HCT116 (cell line): ENCODE data around the gene RNF8. TPM values are rescaled to one million over a fixed set of nuclear protein-coding genes. Genes with fewer than 3 reads are reported as not detected.

Source experiments
- ATAC-seq: fragments of 200-7000 bp; cut with Tn5 transposase; 2 replicates; pipeline ENCODE4 v1.9.1; 2020; ENCODE audit warnings: mild to moderate bottlenecking, moderate library complexity
- BruUV-seq: library from RNA; stranded (reverse); fragments of 400-500 nt; replicated peaks from 2 replicates; lab custom pipeline; 2021; lab: Mats Ljungman, UMichigan
- CTCF ChIA-PET: fragments of 300-600 bp; sonication (Branson Sonifier 250); formaldehyde crosslinking; loops from one replicate; lab custom pipeline; 2021; ENCODE audit warnings: antibody characterized with exemption; lab: Charles Lee
- POLR2A ChIA-PET: fragments of 300-600, 350-600 bp; sonication (Branson Sonifier 250); formaldehyde crosslinking; loops from one replicate; lab custom pipeline; 2021; ENCODE audit warnings: antibody characterized with exemption; lab: Charles Lee
- RAD21 ChIA-PET, 2 experiments: fragments of 300-600 bp; sonication (Branson Sonifier 250); formaldehyde crosslinking; loops; one replicate each; lab custom pipeline; 2023; ENCODE audit warnings: low total read pairs in 2 of 2; ENCODE audit not compliant: uncharacterized antibody in 2 of 2, unreplicated experiment in 2 of 2, low non-redundant PET in 1 of 2; lab: Charles Lee
- DNase-seq: peaks from one replicate; pipeline ENCODE4 v3.0.0-alpha.2; 2010; ENCODE audit warnings: low read depth, low spot score
- H2AFZ ChIP-seq: fragments of 200-600 bp; shearing (Covaris generic), sonication (generic); 2 replicates; pipeline ENCODE4 v1.6.1; 2017; ENCODE audit warnings: low read depth, mixed run types, mixed read lengths, antibody characterized with exemption, low read length; ENCODE audit not compliant: poor library complexity, severe bottlenecking
- H3K27ac ChIP-seq: 2 replicates; pipeline ENCODE4 v1.5.1; 2012; ENCODE audit warnings: low read depth, low read length
- H3K27me3 ChIP-seq: fragments of 200-600 bp; sonication (generic); 2 replicates; pipeline ENCODE4 v1.6.1; 2016; ENCODE audit warnings: mixed run types, low read length, mixed read lengths; ENCODE audit not compliant: insufficient read depth
- H3K36me3 ChIP-seq, 2 experiments: fragments of 200-500 bp in 1 of 2; fragments of 200-600 bp in 1 of 2; sonication (Bioruptor generic) in 1 of 2; sonication (generic) in 1 of 2; 2 replicates each; pipeline versions ENCODE4 v1.5.1 to v1.6.1; 2014 to 2016; ENCODE audit warnings: low read length in 2 of 2, inconsistent platforms in 1 of 2, mixed read lengths in 1 of 2, mixed run types in 1 of 2; ENCODE audit not compliant: insufficient read depth in 2 of 2, control insufficient read depth in 1 of 2
- H3K4me1 ChIP-seq, 2 experiments: fragments of 200-600 bp in 1 of 2; sonication (generic) in 1 of 2; 2 replicates each; pipeline versions ENCODE4 v1.5.1 to v1.6.1; 2012 to 2017; ENCODE audit warnings: low read length in 2 of 2, inconsistent platforms in 1 of 2, mild to moderate bottlenecking in 1 of 2, mixed read lengths in 1 of 2, mixed run types in 1 of 2, moderate library complexity in 1 of 2; ENCODE audit not compliant: insufficient read depth in 2 of 2, control insufficient read depth in 1 of 2
- H3K4me2 ChIP-seq: fragments of 200-600 bp; sonication (generic); 2 replicates; pipeline ENCODE4 v1.6.1; 2017; ENCODE audit warnings: mixed run types, low read length, mixed read lengths
- H3K4me3 ChIP-seq, 2 experiments: fragments of 200-600 bp in 1 of 2; sonication (generic) in 1 of 2; replicated peaks in 1 of 2; 2 replicates each; pipeline ENCODE4 v1.5.1; 2011 to 2016; ENCODE audit warnings: low read length in 2 of 2, control low read depth in 1 of 2, low read depth in 1 of 2, mild to moderate bottlenecking in 1 of 2, mixed read lengths in 1 of 2, mixed run types in 1 of 2
- H3K79me2 ChIP-seq: fragments of 200-600 bp; sonication (generic); 2 replicates; pipeline ENCODE4 v1.6.1; 2017; ENCODE audit warnings: mild to moderate bottlenecking, mixed run types, low read length, moderate library complexity, mixed read lengths; ENCODE audit not compliant: insufficient read depth
- H3K9ac ChIP-seq: fragments of 200-600 bp; sonication (generic); 2 replicates; pipeline ENCODE4 v1.6.1; 2016; ENCODE audit warnings: low read length, mixed read lengths
- H3K9me2 ChIP-seq: fragments of 200-600 bp; sonication (generic), shearing (Covaris generic); 2 replicates; pipeline ENCODE4 v1.6.1; 2017; ENCODE audit warnings: mixed run types, mild to moderate bottlenecking, moderate library complexity; ENCODE audit not compliant: insufficient read depth
- H3K9me3 ChIP-seq, 2 experiments: fragments of 200-500 bp in 1 of 2; fragments of 200-600 bp in 1 of 2; sonication (Bioruptor generic) in 1 of 2; sonication (generic) in 1 of 2; 2 replicates each; pipeline ENCODE4 v1.6.1; 2014 to 2017; ENCODE audit warnings: low read length in 2 of 2, mixed read lengths in 2 of 2, inconsistent platforms in 1 of 2, low read depth in 1 of 2, mild to moderate bottlenecking in 1 of 2, mixed run types in 1 of 2, moderate library complexity in 1 of 2; ENCODE audit not compliant: control insufficient read depth in 1 of 2, insufficient read depth in 1 of 2
- H4K20me1 ChIP-seq: fragments of 200-600 bp; sonication (generic), shearing (Covaris generic); 2 replicates; pipeline ENCODE4 v1.6.1; 2017; ENCODE audit warnings: mixed run types, mild to moderate bottlenecking, moderate library complexity; ENCODE audit not compliant: insufficient read depth
- CBX3 ChIP-seq: IDR thresholded peaks from 2 replicates; pipeline ENCODE4 v1.6.1; 2012; ENCODE audit warnings: low read depth
- CEBPB ChIP-seq: IDR thresholded peaks from 2 replicates; pipeline ENCODE4 v1.6.1; 2012; ENCODE audit warnings: low read depth
- EGR1 ChIP-seq: IDR thresholded peaks from 2 replicates; pipeline ENCODE4 v1.6.1; 2012; ENCODE audit warnings: low read depth
- ELF1 ChIP-seq: IDR thresholded peaks from 2 replicates; pipeline ENCODE4 v1.6.1; 2012; ENCODE audit warnings: low read depth, borderline replicate concordance
- EZH2 ChIP-seq: fragments of 200-600 bp; sonication (generic); IDR thresholded peaks from 2 replicates; pipeline ENCODE4 v1.6.1; 2017; ENCODE audit warnings: antibody characterized with exemption, mixed run types
- FOSL1 ChIP-seq: IDR thresholded peaks from 2 replicates; pipeline ENCODE4 v1.6.1; 2012; ENCODE audit warnings: low read depth
- JUND ChIP-seq: IDR thresholded peaks from 2 replicates; pipeline ENCODE4 v1.6.1; 2012
- POLR2A ChIP-seq: IDR thresholded peaks from 2 replicates; pipeline ENCODE4 v1.7.0; 2011; ENCODE audit warnings: borderline replicate concordance; ENCODE audit not compliant: insufficient read depth, insufficient read length; ENCODE audit errors: extremely low read depth
- POLR2AphosphoS5 ChIP-seq: IDR thresholded peaks from 2 replicates; pipeline ENCODE4 v1.6.1; 2011; ENCODE audit warnings: mild to moderate bottlenecking, low read depth, low read length, moderate library complexity
- RAD21 ChIP-seq: IDR thresholded peaks from 2 replicates; pipeline ENCODE4 v1.6.1; 2012; ENCODE audit warnings: low read depth, mild to moderate bottlenecking
- SP1 ChIP-seq: IDR thresholded peaks from 2 replicates; pipeline ENCODE4 v1.6.1; 2012; ENCODE audit warnings: low read depth
- SRF ChIP-seq: IDR thresholded peaks from 2 replicates; pipeline ENCODE4 v1.6.1; 2012; ENCODE audit warnings: low read depth
- TCF7L2 ChIP-seq: IDR thresholded peaks from 2 replicates; pipeline ENCODE4 v1.7.0; 2011; ENCODE audit warnings: borderline replicate concordance, inconsistent platforms; ENCODE audit not compliant: insufficient read depth, insufficient read length; ENCODE audit errors: extremely low read depth
- ZFX ChIP-seq: fragments of 450-650 bp; IDR thresholded peaks from 2 replicates; pipeline ENCODE4 v1.6.1; 2017
- ZNF274 ChIP-seq: fragments of 200-500 bp; sonication (Bioruptor generic); IDR thresholded peaks from 2 replicates; pipeline ENCODE4 v1.6.1; 2014; ENCODE audit warnings: mild to moderate bottlenecking, low read depth, low read length, inconsistent platforms
- intact Hi-C: fragments of 100-400 bp; cut with micrococcal nuclease; formaldehyde crosslinking; loops from 2 replicates; pipeline ENCODE4 v1.10.0; 2022
- total RNA-seq: library from RNA; stranded (reverse); gene quantifications from one replicate; pipeline ENCODE4 v1.2.1, GENCODE V29; 2021; ENCODE audit not compliant: unreplicated experiment
- TF ChIP-seq, protein P1 (sequence below): IDR thresholded peaks from 2 replicates; pipeline ENCODE4 v1.6.1; 2012
- TF ChIP-seq, protein P2 (sequence below), 3 experiments: fragments of 200-600 bp in 1 of 3; sonication (generic) in 1 of 3; IDR thresholded peaks in 2 of 3; conservative IDR thresholded peaks in 1 of 3; 2 replicates each; pipeline ENCODE4 v1.5.1; 2012 to 2017; ENCODE audit warnings: low read depth in 2 of 3, low read length in 2 of 3, antibody characterized with exemption in 1 of 3, borderline replicate concordance in 1 of 3, control low read depth in 1 of 3, mild to moderate bottlenecking in 1 of 3, mixed read lengths in 1 of 3, mixed run types in 1 of 3, moderate library complexity in 1 of 3; ENCODE audit not compliant: insufficient read depth in 1 of 3
- TF ChIP-seq, protein P3 (sequence below): IDR thresholded peaks from 2 replicates; pipeline ENCODE4 v1.6.1; 2012; ENCODE audit warnings: low read depth
- TF ChIP-seq, protein P4 (sequence below): IDR thresholded peaks from 2 replicates; pipeline ENCODE4 v1.6.1; 2012

RNF8 gene
- total RNA-seq, 1 experiment from 2014 or later: 28.0 TPM

DNA sequence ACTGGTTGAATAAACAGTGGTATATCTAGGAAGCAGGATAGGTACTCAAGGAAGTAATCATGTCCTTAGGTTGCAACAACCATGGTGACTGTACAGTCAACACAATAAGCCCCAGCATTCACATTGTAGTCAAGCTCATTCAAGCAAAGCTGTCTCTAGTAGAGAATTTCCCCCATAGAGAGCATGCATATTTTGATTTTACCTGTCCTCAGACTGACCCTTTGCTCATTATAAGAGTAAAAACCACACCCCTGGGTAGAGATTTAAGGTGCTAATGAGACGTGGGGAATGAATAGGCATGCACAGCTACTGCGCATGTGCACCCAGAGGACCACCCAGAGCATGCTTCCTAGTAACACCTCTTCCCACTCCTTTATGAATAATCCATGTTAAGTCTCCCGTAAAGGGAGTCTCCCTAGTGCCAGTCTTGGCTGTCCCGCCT lies 6.1 kb upstream of the RNF8 start:
- ATAC-seq: no peak
- CTCF ChIA-PET: interaction anchor here (1.6 kb wide), 1 partner anchor 22 kb away, joined by 3 read pairs; no protein-coding TSS in a partner anchor
- H3K27ac ChIP-seq: no peak overlapping the region
- BruUV-seq: no TSS peak
- no peaks in the 10 kb centered on the region for H3K36me3 ChIP-seq
- no peak overlapping the region for H3K4me3 ChIP-seq
- no peaks in the 10 kb centered on the region for H3K9me2 ChIP-seq
- intact Hi-C loops: no loop called here
- H3K9ac ChIP-seq: no peak overlapping the region
- no peak overlapping the region for H3K4me2 ChIP-seq
- no peaks in the 10 kb centered on the region for H3K79me2 ChIP-seq
- RAD21 ChIA-PET: no interaction called here
- TF ChIP-seq, protein P1, sequence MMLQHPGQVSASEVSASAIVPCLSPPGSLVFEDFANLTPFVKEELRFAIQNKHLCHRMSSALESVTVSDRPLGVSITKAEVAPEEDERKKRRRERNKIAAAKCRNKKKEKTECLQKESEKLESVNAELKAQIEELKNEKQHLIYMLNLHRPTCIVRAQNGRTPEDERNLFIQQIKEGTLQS: no peak
- TF ChIP-seq POLR2AphosphoS5 (no peak), JUND (no peak), RAD21 (no peak), ELF1 (no peak), CBX3 (no peak), ZNF274 (no peak), SP1 (no peak), ZFX (no peak), CEBPB (no peak), TCF7L2 (no peak), FOSL1 (no peak), EGR1 (no peak), POLR2A (no peak), SRF (no peak), EZH2 (no peak)
- TF ChIP-seq, protein P2, sequence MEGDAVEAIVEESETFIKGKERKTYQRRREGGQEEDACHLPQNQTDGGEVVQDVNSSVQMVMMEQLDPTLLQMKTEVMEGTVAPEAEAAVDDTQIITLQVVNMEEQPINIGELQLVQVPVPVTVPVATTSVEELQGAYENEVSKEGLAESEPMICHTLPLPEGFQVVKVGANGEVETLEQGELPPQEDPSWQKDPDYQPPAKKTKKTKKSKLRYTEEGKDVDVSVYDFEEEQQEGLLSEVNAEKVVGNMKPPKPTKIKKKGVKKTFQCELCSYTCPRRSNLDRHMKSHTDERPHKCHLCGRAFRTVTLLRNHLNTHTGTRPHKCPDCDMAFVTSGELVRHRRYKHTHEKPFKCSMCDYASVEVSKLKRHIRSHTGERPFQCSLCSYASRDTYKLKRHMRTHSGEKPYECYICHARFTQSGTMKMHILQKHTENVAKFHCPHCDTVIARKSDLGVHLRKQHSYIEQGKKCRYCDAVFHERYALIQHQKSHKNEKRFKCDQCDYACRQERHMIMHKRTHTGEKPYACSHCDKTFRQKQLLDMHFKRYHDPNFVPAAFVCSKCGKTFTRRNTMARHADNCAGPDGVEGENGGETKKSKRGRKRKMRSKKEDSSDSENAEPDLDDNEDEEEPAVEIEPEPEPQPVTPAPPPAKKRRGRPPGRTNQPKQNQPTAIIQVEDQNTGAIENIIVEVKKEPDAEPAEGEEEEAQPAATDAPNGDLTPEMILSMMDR (IDR thresholded peaks at IDR 0.05 in 2 of 3, conservative IDR thresholded peaks at IDR 0.05 in 1 of 3; ENCODE audit: borderline replicate concordance in 1 of 3, insufficient read depth in 1 of 3, low read depth in 2 of 3, low read length in 2 of 3): no peak
- TF ChIP-seq, protein P3, sequence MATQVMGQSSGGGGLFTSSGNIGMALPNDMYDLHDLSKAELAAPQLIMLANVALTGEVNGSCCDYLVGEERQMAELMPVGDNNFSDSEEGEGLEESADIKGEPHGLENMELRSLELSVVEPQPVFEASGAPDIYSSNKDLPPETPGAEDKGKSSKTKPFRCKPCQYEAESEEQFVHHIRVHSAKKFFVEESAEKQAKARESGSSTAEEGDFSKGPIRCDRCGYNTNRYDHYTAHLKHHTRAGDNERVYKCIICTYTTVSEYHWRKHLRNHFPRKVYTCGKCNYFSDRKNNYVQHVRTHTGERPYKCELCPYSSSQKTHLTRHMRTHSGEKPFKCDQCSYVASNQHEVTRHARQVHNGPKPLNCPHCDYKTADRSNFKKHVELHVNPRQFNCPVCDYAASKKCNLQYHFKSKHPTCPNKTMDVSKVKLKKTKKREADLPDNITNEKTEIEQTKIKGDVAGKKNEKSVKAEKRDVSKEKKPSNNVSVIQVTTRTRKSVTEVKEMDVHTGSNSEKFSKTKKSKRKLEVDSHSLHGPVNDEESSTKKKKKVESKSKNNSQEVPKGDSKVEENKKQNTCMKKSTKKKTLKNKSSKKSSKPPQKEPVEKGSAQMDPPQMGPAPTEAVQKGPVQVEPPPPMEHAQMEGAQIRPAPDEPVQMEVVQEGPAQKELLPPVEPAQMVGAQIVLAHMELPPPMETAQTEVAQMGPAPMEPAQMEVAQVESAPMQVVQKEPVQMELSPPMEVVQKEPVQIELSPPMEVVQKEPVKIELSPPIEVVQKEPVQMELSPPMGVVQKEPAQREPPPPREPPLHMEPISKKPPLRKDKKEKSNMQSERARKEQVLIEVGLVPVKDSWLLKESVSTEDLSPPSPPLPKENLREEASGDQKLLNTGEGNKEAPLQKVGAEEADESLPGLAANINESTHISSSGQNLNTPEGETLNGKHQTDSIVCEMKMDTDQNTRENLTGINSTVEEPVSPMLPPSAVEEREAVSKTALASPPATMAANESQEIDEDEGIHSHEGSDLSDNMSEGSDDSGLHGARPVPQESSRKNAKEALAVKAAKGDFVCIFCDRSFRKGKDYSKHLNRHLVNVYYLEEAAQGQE: no peak
- TF ChIP-seq, protein P4, sequence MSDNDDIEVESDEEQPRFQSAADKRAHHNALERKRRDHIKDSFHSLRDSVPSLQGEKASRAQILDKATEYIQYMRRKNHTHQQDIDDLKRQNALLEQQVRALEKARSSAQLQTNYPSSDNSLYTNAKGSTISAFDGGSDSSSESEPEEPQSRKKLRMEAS: no peak
- TF ChIP-seq, all 23 proteins: peak for 0
- Histone ChIP-seq H3K9me3 (no peaks in the 10 kb centered on the region), H2AFZ (no peak overlapping the region), H3K4me1 (no peaks in the 10 kb centered on the region), H4K20me1 (no peaks in the 10 kb centered on the region), H3K27me3 (no peaks in the 10 kb centered on the region)
- POLR2A ChIA-PET: no interaction called here
- DNase-seq: no peak
